GM12878 (cell line): Measurements from ENCODE around the gene METTL9.
"Not testable (repeated sequence)": the region's sequence is repeated elsewhere in the genome, so short reads cannot be mapped to it uniquely, and the experiment has no call there.

ENCODE experiments used
- BHLHE40 ChIP-seq, 2 experiments: fragments of 450-650 bp in 1 of 2; IDR thresholded peaks; 2 replicates each; pipeline ENCODE4 v1.6.1; 2011 to 2017; ENCODE audit warnings: low read depth in 2 of 2, borderline replicate concordance in 1 of 2, improper control_type of control experiment in 1 of 2, low read length in 1 of 2, mild to moderate bottlenecking in 1 of 2
- CTCF ChIP-seq, 3 experiments: IDR thresholded peaks in 2 of 3; conservative IDR thresholded peaks in 1 of 3; 2 replicates each; pipeline ENCODE4 v1.5.1; 2011; ENCODE audit warnings: low read depth in 3 of 3, low read length in 3 of 3, mild to moderate bottlenecking in 3 of 3, control low read depth in 2 of 3, moderate library complexity in 2 of 3, inconsistent platforms in 1 of 3, mixed read lengths in 1 of 3; ENCODE audit not compliant: control insufficient read depth in 2 of 3, insufficient read depth in 1 of 3; ENCODE audit errors: extremely low read depth in 1 of 3
- EZH2 ChIP-seq: IDR thresholded peaks from 2 replicates; pipeline ENCODE4 v1.6.1; 2012; ENCODE audit warnings: low read depth, mild to moderate bottlenecking, control low read depth, inconsistent platforms, low read length, borderline replicate concordance; ENCODE audit not compliant: control insufficient read depth
- MXI1 ChIP-seq: fragments of 150-350 bp; IDR thresholded peaks from 2 replicates; pipeline ENCODE4 v1.6.1; 2011; ENCODE audit warnings: low read depth, mild to moderate bottlenecking, inconsistent platforms, low read length, improper control_type of control experiment
- NBN ChIP-seq: fragments of 450-650 bp; IDR thresholded peaks from 2 replicates; pipeline ENCODE4 v1.6.1; 2016
- NR2C2 ChIP-seq: IDR thresholded peaks from 2 replicates; pipeline ENCODE4 v1.6.1; 2011; ENCODE audit warnings: borderline replicate concordance, low read depth; ENCODE audit not compliant: control insufficient read depth, insufficient read length
- POLR2A ChIP-seq: IDR thresholded peaks from 2 replicates; pipeline ENCODE4 v1.6.1; 2011; ENCODE audit warnings: low read depth, mild to moderate bottlenecking, low read length
- POLR2AphosphoS5 ChIP-seq: IDR thresholded peaks from 2 replicates; pipeline ENCODE4 v1.6.1; 2011; ENCODE audit warnings: mild to moderate bottlenecking, low read length, inconsistent platforms
- RB1 ChIP-seq: fragments of 450-650 bp; formaldehyde crosslinking; IDR thresholded peaks from 2 replicates; pipeline ENCODE4 v1.6.1; 2017; ENCODE audit warnings: mild to moderate bottlenecking, borderline replicate concordance
- REST ChIP-seq: IDR thresholded peaks from 2 replicates; pipeline ENCODE4 v1.6.1; 2012; ENCODE audit warnings: mild to moderate bottlenecking, low read depth, low read length
- STAT3 ChIP-seq: IDR thresholded peaks from 2 replicates; pipeline ENCODE4 v1.6.1; 2011; ENCODE audit warnings: low read depth, low read length, improper control_type of control experiment
- TCF12 ChIP-seq: IDR thresholded peaks from 2 replicates; pipeline ENCODE4 v1.6.1; 2011; ENCODE audit warnings: low read depth, mild to moderate bottlenecking, low read length
- ZBTB33 ChIP-seq: fragments of 450-650 bp; IDR thresholded peaks from 2 replicates; pipeline ENCODE4 v1.6.1; 2017; ENCODE audit warnings: mild to moderate bottlenecking

GRCh38 chr16:21630866-21631265 lies 31.5 kb downstream of the METTL9 start:
- not testable (repeated sequence) for TF ChIP-seq EZH2; POLR2A; MXI1; BHLHE40 (IDR thresholded peaks at IDR 0.05; ENCODE audit: borderline replicate concordance in 1 of 2, low read depth in 2 of 2, low read length in 1 of 2); NBN; STAT3; POLR2AphosphoS5; NR2C2; RB1; CTCF (IDR thresholded peaks at IDR 0.05 in 2 of 3, conservative IDR thresholded peaks at IDR 0.05 in 1 of 3; ENCODE audit: control insufficient read depth in 2 of 3, extremely low read depth in 1 of 3, insufficient read depth in 1 of 3, low read depth in 3 of 3, low read length in 3 of 3); ZBTB33; TCF12; REST
